Neural crest cell (in vitro differentiated cells): Measurements from ENCODE around the gene MAN2B2. TPM values are rescaled to one million over a fixed set of nuclear protein-coding genes. Genes with fewer than 3 reads are reported as not detected.

Experiments used
- DNase-seq: peaks from one replicate; pipeline ENCODE4 v3.0.0; 2021; ENCODE audit warnings: low read depth, mixed read lengths, low spot score
- H3K27ac Mint-ChIP-seq: one replicate; pipeline ENCODE4 v1.8.0; 2021; ENCODE audit warnings: mild to moderate bottlenecking, mixed read lengths; ENCODE audit not compliant: unreplicated experiment
- H3K27me3 Mint-ChIP-seq: 2 replicates; pipeline ENCODE4 v1.8.0; 2021; ENCODE audit warnings: low read depth, mild to moderate bottlenecking, mixed read lengths
- H3K36me3 Mint-ChIP-seq: 2 replicates; pipeline ENCODE4 v1.8.0; 2021; ENCODE audit warnings: low read depth, mild to moderate bottlenecking, mixed read lengths
- H3K4me1 Mint-ChIP-seq: 2 replicates; pipeline ENCODE4 v1.8.0; 2021; ENCODE audit warnings: mixed read lengths
- H3K4me3 Mint-ChIP-seq: one replicate; pipeline ENCODE4 v1.8.0; 2021; ENCODE audit warnings: mild to moderate bottlenecking, mixed read lengths
- H3K9me3 Mint-ChIP-seq: 2 replicates; pipeline ENCODE4 v1.8.0; 2021; ENCODE audit warnings: mixed read lengths
- CTCF ChIP-seq: fragments of 200-600 bp; sonication (generic); conservative IDR thresholded peaks from 2 replicates; pipeline ENCODE4 v1.5.0; 2021; ENCODE audit warnings: antibody characterized with exemption, mild to moderate bottlenecking
- total RNA-seq: library from RNA; stranded (reverse); gene quantifications from 2 replicates; pipeline ENCODE4 v1.2.1, GENCODE V29; 2021

The MAN2B2 gene
- total RNA-seq, 1 donor from 2014 or later: 9.4 TPM

GRCh38 chr4:6598127-6598526, 23.1 kb downstream of the MAN2B2 start:
- H3K9me3 Mint-ChIP-seq: no peaks in the 10 kb centered on the region
- H3K4me3 Mint-ChIP-seq: no peak overlapping the region
- no peak for DNase-seq
- H3K27ac Mint-ChIP-seq: no peak overlapping the region
- H3K27me3 Mint-ChIP-seq: no peaks in the 10 kb centered on the region
- H3K4me1 Mint-ChIP-seq: no peaks in the 10 kb centered on the region
- no peaks in the 10 kb centered on the region for H3K36me3 Mint-ChIP-seq
- TF ChIP-seq CTCF: no peak

GRCh38 chr4:6598641-6599040, 23.7 kb downstream of the MAN2B2 start:
- H3K9me3 Mint-ChIP-seq: no peaks in the 10 kb centered on the region
- no peak for DNase-seq
- no peak for TF ChIP-seq CTCF
- H3K4me1 Mint-ChIP-seq: no peaks in the 10 kb centered on the region
- no peak overlapping the region for H3K4me3 Mint-ChIP-seq
- H3K27ac Mint-ChIP-seq: peak overlapping the region; percentile 35
- no peaks in the 10 kb centered on the region for H3K27me3 Mint-ChIP-seq
- no peaks in the 10 kb centered on the region for H3K36me3 Mint-ChIP-seq

- Mint-ChIP-seq H3K27ac (peak overlapping the region; percentile 12), H3K4me1 (no peaks in the 10 kb centered on the region), H3K9me3 (peaks cover 3% of the 10 kb centered on the region), H3K4me3 (no peak overlapping the region), H3K27me3 (no peaks in the 10 kb centered on the region), H3K36me3 (peaks cover 14% of the 10 kb centered on the region)
- no peak for DNase-seq
- no peak for TF ChIP-seq CTCF
Measured at GRCh38 chr4:6601661-6602250, 26.8 kb downstream of the MAN2B2 start.

- peaks cover 3% of the 10 kb centered on the region for H3K9me3 Mint-ChIP-seq
- no peak for DNase-seq
Measured at GRCh38 chr4:6602289-6602688, 27.3 kb downstream of the MAN2B2 start.

GRCh38 chr4:6603128-6603527, 28.1 kb downstream of the MAN2B2 start:
- Mint-ChIP-seq H3K27ac (no peak overlapping the region), H3K4me1 (no peaks in the 10 kb centered on the region), H3K4me3 (no peak overlapping the region), H3K9me3 (peaks cover 3% of the 10 kb centered on the region), H3K36me3 (peaks cover 20% of the 10 kb centered on the region), H3K27me3 (no peaks in the 10 kb centered on the region)
- TF ChIP-seq CTCF: no peak
- no peak for DNase-seq

More at GRCh38 chr4:6602289-6602688, 27.3 kb downstream of the MAN2B2 start:
- Mint-ChIP-seq H3K4me1 (no peaks in the 10 kb centered on the region), H3K36me3 (peaks cover 14% of the 10 kb centered on the region), H3K4me3 (no peak overlapping the region), H3K27me3 (no peaks in the 10 kb centered on the region), H3K27ac (no peak overlapping the region)
- no peak for TF ChIP-seq CTCF
